Naive thymus-derived CD8-positive, alpha-beta T cell (primary cell): ENCODE measurements around the gene HCN3. TPM values are rescaled to one million over a fixed set of nuclear protein-coding genes. Genes with fewer than 3 reads are reported as not detected.

Experiments
- ATAC-seq, 2 donors: fragments of 150-1000 bp; cut with Tn5 transposase in 1 of 2; sonication (Bioruptor Pico), chemical (Tn5 transposase) in 1 of 2; 1 replicate in 1 of 2; 2 replicates in 1 of 2; pipeline ENCODE4 v1.10.0; 2021; ENCODE audit warnings: mild to moderate bottlenecking in 2 of 2, moderate library complexity in 2 of 2
- POLR2A ChIA-PET: fragments of 350-600 bp; sonication (Branson Sonifier 250); formaldehyde crosslinking; loops from one replicate; lab custom pipeline; 2021; ENCODE audit warnings: antibody characterized with exemption; lab: Charles Lee
- DNase-seq, 10 donors: peaks; one replicate each; pipeline versions ENCODE4 v3.0.0 to v3.0.0-alpha.2; 2020 to 2022
- H3K27ac Mint-ChIP-seq, 10 donors: one replicate each; pipeline ENCODE4 v1.8.0; 2020 to 2022; ENCODE audit warnings: mild to moderate bottlenecking in 10 of 10, mixed read lengths in 10 of 10, moderate library complexity in 4 of 10, inconsistent platforms in 1 of 10
- H3K27me3 Mint-ChIP-seq, 5 donors: one replicate each; pipeline ENCODE4 v1.8.0; 2021 to 2022; ENCODE audit warnings: mixed read lengths in 5 of 5
- H3K36me3 Mint-ChIP-seq, 3 donors: one replicate each; pipeline ENCODE4 v1.8.0; 2020 to 2022; ENCODE audit warnings: mixed read lengths in 3 of 3, mild to moderate bottlenecking in 2 of 3, inconsistent platforms in 1 of 3
- H3K4me1 Mint-ChIP-seq, 4 donors: one replicate each; pipeline ENCODE4 v1.8.0; 2021 to 2022; ENCODE audit warnings: mixed read lengths in 4 of 4
- H3K4me3 Mint-ChIP-seq, 10 donors: one replicate each; pipeline ENCODE4 v1.8.0; 2020 to 2022; ENCODE audit warnings: mild to moderate bottlenecking in 10 of 10, mixed read lengths in 10 of 10, moderate library complexity in 6 of 10, inconsistent platforms in 1 of 10
- H3K9me3 Mint-ChIP-seq, 9 donors: one replicate each; pipeline ENCODE4 v1.8.0; 2020 to 2022; ENCODE audit warnings: mixed read lengths in 9 of 9, mild to moderate bottlenecking in 3 of 9, inconsistent platforms in 1 of 9, moderate library complexity in 1 of 9
- polyA plus RNA-seq, 3 donors: library from polyadenylated mRNA; unstranded; fragments of 300-500 nt; fragmentation: Illumina TruSeq; gene quantifications; one replicate each; pipeline ENCODE4 v1.2.3, GENCODE V29; 2021
- total RNA-seq, 8 experiments: library from RNA in 2 of 8; stranded (reverse) in 2 of 8; gene quantifications; one replicate each; pipeline ENCODE4 v1.2.3 and lab custom pipeline; 2021 to 2026

Gene HCN3
- total and polyA plus RNA-seq, 5 experiments from 2014 or later, result 0.20 to 4.1 (median 2.2) TPM; not detected in 1

- Mint-ChIP-seq H3K9me3 (no peaks in the 10 kb centered on the region), H3K4me3 (peak overlapping the region; percentile 75 to 89 (median 82)), H3K4me1 (peaks cover 19 to 46% (median 37%) of the 10 kb centered on the region in 4 donors), H3K27me3 (no peaks in the 10 kb centered on the region), H3K27ac (peak overlapping the region in 5 of 10 donors; percentile 43 to 79 (median 73)), H3K36me3 (peaks cover 0 to 37% (median 4%) of the 10 kb centered on the region in 3 donors)
- ATAC-seq, result peak in 1 of 2 donors; percentile 3
- POLR2A ChIA-PET, result interaction anchor here (0.6 to 1.8 kb wide), 9 partner anchors 12 to 128 kb away, joined by 3 to 7 read pairs (median 3); partner anchors contain the start of gene TRIM46
- no peak for DNase-seq
These were observed 22.5 kb upstream of the HCN3 start for GRCh38 chr1:155254714-155255242.

DNA sequence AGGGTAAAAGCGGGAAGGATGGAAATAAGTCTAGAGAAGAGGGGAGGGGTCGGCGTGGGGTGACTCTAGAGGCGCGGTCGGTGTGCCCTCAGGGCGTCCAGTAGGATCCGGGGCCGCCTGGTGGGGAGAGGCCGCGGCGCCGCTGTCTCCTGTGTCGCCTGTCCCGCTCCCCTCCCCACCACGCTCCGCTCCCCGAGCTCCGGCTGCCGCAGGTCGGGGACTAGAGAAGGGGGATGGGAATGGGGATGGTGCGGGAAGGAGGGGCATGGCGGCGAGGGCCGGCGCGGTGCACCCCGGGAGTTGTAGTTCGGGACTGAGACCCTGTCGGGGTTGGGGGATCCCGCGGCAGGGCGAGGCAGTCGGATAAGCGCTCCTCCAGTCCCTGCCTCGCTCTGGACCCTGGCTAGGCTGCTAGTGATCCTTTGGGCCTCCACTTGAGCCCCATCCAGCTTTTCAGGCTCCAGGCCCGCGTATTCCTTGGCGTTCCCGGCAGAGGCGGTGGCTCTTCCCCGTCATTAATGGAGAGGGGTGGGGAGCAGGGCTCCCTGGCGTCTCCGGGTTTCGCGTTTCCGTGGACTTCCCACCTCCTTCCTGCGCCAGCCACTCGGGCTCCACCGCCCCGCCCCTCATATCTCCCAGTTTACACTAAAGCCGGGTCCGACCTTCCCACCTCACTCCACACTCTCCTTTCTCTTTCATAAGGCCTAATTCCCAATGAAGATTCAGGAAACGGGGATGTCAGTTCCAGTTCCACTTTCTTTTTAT is 21.8 kb upstream of the HCN3 start, which contains the start of gene ENTREP3:
Gene ENTREP3, minus strand, starts transcription at position 241 of the 765 bp plus-strand sequence. CDS start 606 bp downstream, outside the sequence.
- ATAC-seq, result peak; percentile 53 to 71
- peak within 1 kb of the TSS; percentile 75 to 89 (median 82) for H3K4me3 Mint-ChIP-seq
- no peaks in the 10 kb centered on the region for H3K27me3 Mint-ChIP-seq
- POLR2A ChIA-PET, result interaction anchor here (0.6 to 1.8 kb wide), 11 partner anchors 11 to 127 kb away, joined by 3 to 9 read pairs (median 3); partner anchors contain the start of gene TRIM46
- peaks cover 23 to 52% (median 40%) of the 10 kb centered on the region in 4 donors for H3K4me1 Mint-ChIP-seq
- H3K36me3 Mint-ChIP-seq, result peaks cover 0 to 42% (median 4%) of the 10 kb centered on the region in 3 donors
- DNase-seq, result peak; percentile 55 to 85 (median 66)
- no peaks in the 10 kb centered on the region for H3K9me3 Mint-ChIP-seq
- H3K27ac Mint-ChIP-seq, result peak within 1 kb of the TSS; percentile 37 to 86 (median 75)

GRCh38 chr1:155256058-155256852 is 21.0 kb upstream of the HCN3 start:
- Mint-ChIP-seq H3K9me3 (no peaks in the 10 kb centered on the region), H3K4me1 (peaks cover 23 to 52% (median 41%) of the 10 kb centered on the region in 4 donors), H3K27me3 (no peaks in the 10 kb centered on the region), H3K36me3 (peaks cover 0 to 47% (median 4%) of the 10 kb centered on the region in 3 donors), H3K27ac (peak overlapping the region; percentile 5 to 83 (median 62)), H3K4me3 (peak overlapping the region; percentile 59 to 87 (median 82))
- ATAC-seq (no peak), DNase-seq (no peak)
- POLR2A ChIA-PET, result interaction anchor here (1.0 to 1.8 kb wide), 4 partner anchors 10 to 82 kb away, joined by 3 to 9 read pairs (median 6); partner anchors contain the start of gene TRIM46

DNA sequence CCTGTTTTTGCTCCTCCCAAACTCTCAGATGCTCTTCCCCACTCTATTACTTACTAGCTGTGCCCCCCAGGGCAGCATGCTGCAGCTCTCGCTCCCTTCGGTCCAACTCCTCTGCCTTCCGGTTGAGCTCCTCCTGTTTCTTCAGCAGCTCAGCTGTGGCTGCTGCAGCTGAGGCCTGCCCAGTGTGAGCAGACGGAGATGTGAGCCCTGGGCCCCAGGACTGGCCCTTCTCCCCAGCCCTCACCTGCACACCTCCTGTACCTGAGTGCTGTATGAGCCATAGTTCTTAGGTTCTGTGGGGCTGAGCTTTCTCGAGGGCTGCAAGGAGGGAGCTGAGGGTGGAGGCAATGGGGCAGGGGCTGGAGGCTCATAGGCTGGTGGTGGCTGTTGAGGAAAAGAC is 17.0 kb upstream of the HCN3 start:
- POLR2A ChIA-PET, result interaction anchor here (0.5 to 3.9 kb wide), 6 partner anchors 10 to 346 kb away, joined by 3 to 33 read pairs (median 3); partner anchors contain the start of gene SLC50A1

GRCh38 chr1:155261493-155261851 is 15.8 kb upstream of the HCN3 start:
- H3K4me1 Mint-ChIP-seq, result peaks cover 23 to 47% (median 33%) of the 10 kb centered on the region in 4 donors
- peaks cover 0 to 74% (median 11%) of the 10 kb centered on the region in 3 donors for H3K36me3 Mint-ChIP-seq
- H3K9me3 Mint-ChIP-seq, result no peaks in the 10 kb centered on the region
- POLR2A ChIA-PET, result interaction anchor here (0.6 to 3.9 kb wide), 13 partner anchors 9 to 337 kb away, joined by 3 to 39 read pairs (median 6); partner anchors contain the start of genes ASH1L, CLK2, FDPS and KRTCAP2
- no peak for DNase-seq
- ATAC-seq, result peak; percentile 3 to 22
- peak overlapping the region; percentile 94 to 99 (median 97) for H3K27ac Mint-ChIP-seq
- no peaks in the 10 kb centered on the region for H3K27me3 Mint-ChIP-seq
- H3K4me3 Mint-ChIP-seq, result peak overlapping the region; percentile 94 to 99 (median 98)

More for the DNA sequence above, 17.0 kb upstream of the HCN3 start:
- H3K4me1 Mint-ChIP-seq, result peaks cover 24 to 58% (median 40%) of the 10 kb centered on the region in 4 donors
- peak overlapping the region in 9 of 10 donors; percentile 57 to 99 (median 98) for H3K4me3 Mint-ChIP-seq
- ATAC-seq, result no peak
- DNase-seq, result no peak
- H3K27ac Mint-ChIP-seq, result peak overlapping the region in 6 of 10 donors; percentile 25 to 94 (median 71)
- peaks cover 0 to 69% (median 6%) of the 10 kb centered on the region in 3 donors for H3K36me3 Mint-ChIP-seq
- H3K9me3 Mint-ChIP-seq, result no peaks in the 10 kb centered on the region
- H3K27me3 Mint-ChIP-seq, result no peaks in the 10 kb centered on the region

- H3K4me1 Mint-ChIP-seq, result peaks cover 21 to 41% (median 29%) of the 10 kb centered on the region in 4 donors
- no peaks in the 10 kb centered on the region for H3K9me3 Mint-ChIP-seq
- peaks cover 0 to 74% (median 14%) of the 10 kb centered on the region in 3 donors for H3K36me3 Mint-ChIP-seq
- DNase-seq (peak; percentile 65 to 93 (median 82)), ATAC-seq (peak; percentile 97 to 98)
- POLR2A ChIA-PET, result interaction anchor here (0.5 to 3.9 kb wide), 16 partner anchors 10 to 336 kb away, joined by 3 to 39 read pairs (median 4); partner anchors contain the start of genes ASH1L, CLK2, FDPS and KRTCAP2
- H3K4me3 Mint-ChIP-seq, result peak within 1 kb of the TSS; percentile 94 to 99 (median 98)
- no peaks in the 10 kb centered on the region for H3K27me3 Mint-ChIP-seq
- peak within 1 kb of the TSS; percentile 94 to 99 (median 97) for H3K27ac Mint-ChIP-seq
These were observed 15.2 kb upstream of the HCN3 start, which contains the start of gene SCAMP3 for GRCh38 chr1:155261852-155262673. Gene SCAMP3, minus strand, starts transcription at chr1:155262360. Its CDS starts 209 bp downstream, at chr1:155262151.

- POLR2A ChIA-PET, result interaction anchor here (0.8 to 1.6 kb wide), 4 partner anchors 10 to 18 kb away, joined by 3 to 9 read pairs (median 3); partner anchors contain the start of gene CLK2
- DNase-seq (no peak), ATAC-seq (no peak)
- H3K9me3 Mint-ChIP-seq, result no peaks in the 10 kb centered on the region
- H3K4me3 Mint-ChIP-seq, result peak overlapping the region; percentile 24 to 99 (median 94)
- H3K27me3 Mint-ChIP-seq, result no peaks in the 10 kb centered on the region
- peak overlapping the region in 9 of 10 donors; percentile 38 to 99 (median 96) for H3K27ac Mint-ChIP-seq
- peaks cover 0 to 74% (median 14%) of the 10 kb centered on the region in 3 donors for H3K36me3 Mint-ChIP-seq
- peaks cover 21 to 36% (median 29%) of the 10 kb centered on the region in 4 donors for H3K4me1 Mint-ChIP-seq
These were observed 14.2 kb upstream of the HCN3 start for GRCh38 chr1:155263067-155263466.

DNA sequence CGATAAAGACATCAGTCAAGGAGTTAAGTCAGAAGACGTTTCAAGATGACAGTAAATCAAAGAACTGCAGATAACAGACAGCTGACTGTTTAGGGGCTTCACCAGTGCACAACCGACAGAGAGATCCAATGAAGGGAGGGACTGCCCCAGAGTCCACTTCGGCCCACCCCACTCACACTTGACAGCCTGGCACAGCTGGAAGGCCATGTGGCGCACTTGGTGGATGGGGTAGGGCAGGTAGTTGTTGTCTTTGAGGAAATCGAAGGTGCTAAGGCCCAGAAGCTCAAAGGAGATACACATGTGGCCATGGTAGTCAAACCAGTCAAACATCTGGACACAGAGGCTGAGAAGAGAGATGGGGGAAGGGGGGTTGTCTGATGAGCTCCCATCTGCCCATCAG is 10.7 kb upstream of the HCN3 start:
- H3K9me3 Mint-ChIP-seq, result no peaks in the 10 kb centered on the region
- DNase-seq, result no peak
- peak overlapping the region in 2 of 10 donors; percentile 25 to 51 for H3K27ac Mint-ChIP-seq
- ATAC-seq, result no peak
- H3K36me3 Mint-ChIP-seq, result peaks cover 0 to 79% (median 12%) of the 10 kb centered on the region in 3 donors
- H3K27me3 Mint-ChIP-seq, result no peaks in the 10 kb centered on the region
- POLR2A ChIA-PET, result interaction anchor here (1.3 to 1.4 kb wide), 2 partner anchors 11 to 297 kb away, joined by 3 to 6 read pairs; partner anchors contain the start of genes ASH1L and ENTREP3
- no peak overlapping the region for H3K4me3 Mint-ChIP-seq
- H3K4me1 Mint-ChIP-seq, result peaks cover 12 to 34% (median 22%) of the 10 kb centered on the region in 4 donors

- Mint-ChIP-seq H3K36me3 (peaks cover 0 to 78% (median 12%) of the 10 kb centered on the region in 3 donors), H3K27ac (peak overlapping the region in 3 of 10 donors; percentile 25 to 46 (median 46)), H3K9me3 (no peaks in the 10 kb centered on the region), H3K27me3 (no peaks in the 10 kb centered on the region), H3K4me3 (no peak overlapping the region), H3K4me1 (peaks cover 5 to 32% (median 21%) of the 10 kb centered on the region in 4 donors)
- POLR2A ChIA-PET, result interaction anchor here (0.7 to 1.4 kb wide), 2 partner anchors 15 to 296 kb away, joined by 3 to 5 read pairs; partner anchors contain the start of gene ASH1L
- DNase-seq (no peak), ATAC-seq (no peak)
These were observed 9.9 kb upstream of the HCN3 start for GRCh38 chr1:155267373-155267772.

GRCh38 chr1:155268630-155269029 is 8.6 kb upstream of the HCN3 start:
- H3K27ac Mint-ChIP-seq, result no peak overlapping the region
- ATAC-seq, result no peak
- POLR2A ChIA-PET, result no interaction called here
- H3K4me3 Mint-ChIP-seq, result no peak overlapping the region
- peaks cover 0 to 77% (median 12%) of the 10 kb centered on the region in 3 donors for H3K36me3 Mint-ChIP-seq
- peaks cover 10 to 34% (median 28%) of the 10 kb centered on the region in 4 donors for H3K4me1 Mint-ChIP-seq
- no peaks in the 10 kb centered on the region for H3K27me3 Mint-ChIP-seq
- no peak for DNase-seq
- H3K9me3 Mint-ChIP-seq, result no peaks in the 10 kb centered on the region
